Astrocyte of the spinal cord (primary cell): Measurements from ENCODE around the gene MAMDC2.

Source experiments
- DNase-seq: peaks from one replicate; pipeline ENCODE4 v3.0.0; 2011; ENCODE audit warnings: low read depth, low spot score
- H3K4me3 ChIP-seq: 2 replicates; pipeline ENCODE4 v1.5.1; 2011; ENCODE audit warnings: low read depth, mild to moderate bottlenecking, low read length, moderate library complexity
- CTCF ChIP-seq: IDR thresholded peaks from 2 replicates; pipeline ENCODE4 v1.5.1; 2012; ENCODE audit warnings: low read depth, mild to moderate bottlenecking, low read length, inconsistent platforms
- in situ Hi-C: cut with HindIII; loops from 2 replicates; pipeline ENCODE4 v1.10.0; 2017; ENCODE audit warnings: low sequenced_read_pairs

MAMDC2 gene

GRCh38 chr9:70256123-70256551 lies 212.5 kb downstream of the MAMDC2 start:
- peak; percentile 82 for DNase-seq
- H3K4me3 ChIP-seq = peak overlapping the region; percentile 33
- in situ Hi-C loops = no loop called here
- TF ChIP-seq CTCF = no peak

- no peak for TF ChIP-seq CTCF
- DNase-seq = peak; percentile 7
- peak overlapping the region; percentile 85 for H3K4me3 ChIP-seq
- in situ Hi-C loops = no loop called here
These were observed 213.9 kb downstream of the MAMDC2 start for GRCh38 chr9:70257502-70257901.

GRCh38 chr9:70257991-70258691 lies 214.5 kb downstream of the MAMDC2 start:
- TF ChIP-seq CTCF = no peak
- H3K4me3 ChIP-seq = peak overlapping the region; percentile 85
- DNase-seq = peak; percentile 63
- in situ Hi-C loops = no loop called here

GRCh38 chr9:70258692-70259511 lies 215.3 kb downstream of the MAMDC2 start, which contains the start of gene SMC5:
TSS of gene SMC5 (plus strand) at chr9:70258978. CDS start at chr9:70259079, 101 bp downstream.
- DNase-seq = peak; percentile 94
- H3K4me3 ChIP-seq = peak within 1 kb of the TSS; percentile 85
- TF ChIP-seq CTCF = no peak
- in situ Hi-C loops = no loop called here

- no peak for TF ChIP-seq CTCF
- H3K4me3 ChIP-seq = peak overlapping the region; percentile 85
- no peak for DNase-seq
- in situ Hi-C loops = no loop called here
These were observed 215.8 kb downstream of the MAMDC2 start for GRCh38 chr9:70259512-70259802.

GRCh38 chr9:70260007-70260443 lies 216.4 kb downstream of the MAMDC2 start:
- H3K4me3 ChIP-seq = peak overlapping the region; percentile 85

More at GRCh38 chr9:70260007-70260443, 216.4 kb downstream of the MAMDC2 start:
- TF ChIP-seq CTCF = no peak
- in situ Hi-C loops = no loop called here
- no peak for DNase-seq
